PFSK-1 (cell line): ENCODE measurements around the gene CDCA7L.

Experiments used
- FOXP2 ChIP-seq: optimal IDR thresholded peaks from 2 replicates; pipeline ENCODE3; 2011; ENCODE audit warnings: borderline replicate concordance, control low read depth, inconsistent platforms; ENCODE audit not compliant: insufficient read depth; ENCODE audit errors: extremely low read length, extremely low read depth
- POLR2AphosphoS5 ChIP-seq: IDR thresholded peaks from 2 replicates; pipeline ENCODE4 v1.6.1; 2012; ENCODE audit warnings: low read depth, mild to moderate bottlenecking, control low read depth, low read length, moderate library complexity
- SIN3A ChIP-seq: IDR thresholded peaks from 2 replicates; pipeline ENCODE4 v1.6.1; 2012; ENCODE audit warnings: mild to moderate bottlenecking, low read length, moderate library complexity, borderline replicate concordance; ENCODE audit not compliant: insufficient read depth
- TAF1 ChIP-seq: IDR thresholded peaks from 2 replicates; pipeline ENCODE4 v1.6.1; 2012; ENCODE audit warnings: low read length, control low read depth, borderline replicate concordance; ENCODE audit not compliant: insufficient read depth
- TF ChIP-seq, protein P1 (sequence below), 2 experiments: IDR thresholded peaks; 2 replicates each; pipeline versions ENCODE4 v1.6.1 to v1.8.0; 2011 to 2012; ENCODE audit warnings: low read depth in 2 of 2, low read length in 2 of 2, control low read depth in 1 of 2, inconsistent platforms in 1 of 2, mild to moderate bottlenecking in 1 of 2, moderate library complexity in 1 of 2; ENCODE audit not compliant: insufficient read depth in 1 of 2

DNA sequence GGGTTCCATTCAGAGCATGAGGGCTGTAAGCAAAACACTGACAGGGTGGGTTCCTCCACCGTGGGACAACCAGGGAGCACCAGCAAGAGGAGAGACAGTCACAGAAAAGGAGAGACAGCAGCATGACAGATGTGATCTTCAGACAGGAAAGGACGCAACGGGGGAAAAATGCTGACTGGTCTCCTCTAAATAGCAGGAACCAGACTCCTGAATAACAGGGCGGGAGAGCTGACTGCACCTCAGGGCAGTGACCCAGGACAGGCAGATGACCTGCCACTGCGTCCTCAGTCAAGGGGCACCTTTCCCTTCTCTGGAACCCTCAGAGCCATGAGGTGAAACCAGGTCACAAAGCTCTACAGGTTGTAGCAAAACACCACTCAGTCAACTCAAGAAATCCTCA, 37.0 kb downstream of the CDCA7L start:
- TF ChIP-seq TAF1 (no peak), POLR2AphosphoS5 (no peak), SIN3A (no peak), FOXP2 (no peak)
- TF ChIP-seq, protein P1, sequence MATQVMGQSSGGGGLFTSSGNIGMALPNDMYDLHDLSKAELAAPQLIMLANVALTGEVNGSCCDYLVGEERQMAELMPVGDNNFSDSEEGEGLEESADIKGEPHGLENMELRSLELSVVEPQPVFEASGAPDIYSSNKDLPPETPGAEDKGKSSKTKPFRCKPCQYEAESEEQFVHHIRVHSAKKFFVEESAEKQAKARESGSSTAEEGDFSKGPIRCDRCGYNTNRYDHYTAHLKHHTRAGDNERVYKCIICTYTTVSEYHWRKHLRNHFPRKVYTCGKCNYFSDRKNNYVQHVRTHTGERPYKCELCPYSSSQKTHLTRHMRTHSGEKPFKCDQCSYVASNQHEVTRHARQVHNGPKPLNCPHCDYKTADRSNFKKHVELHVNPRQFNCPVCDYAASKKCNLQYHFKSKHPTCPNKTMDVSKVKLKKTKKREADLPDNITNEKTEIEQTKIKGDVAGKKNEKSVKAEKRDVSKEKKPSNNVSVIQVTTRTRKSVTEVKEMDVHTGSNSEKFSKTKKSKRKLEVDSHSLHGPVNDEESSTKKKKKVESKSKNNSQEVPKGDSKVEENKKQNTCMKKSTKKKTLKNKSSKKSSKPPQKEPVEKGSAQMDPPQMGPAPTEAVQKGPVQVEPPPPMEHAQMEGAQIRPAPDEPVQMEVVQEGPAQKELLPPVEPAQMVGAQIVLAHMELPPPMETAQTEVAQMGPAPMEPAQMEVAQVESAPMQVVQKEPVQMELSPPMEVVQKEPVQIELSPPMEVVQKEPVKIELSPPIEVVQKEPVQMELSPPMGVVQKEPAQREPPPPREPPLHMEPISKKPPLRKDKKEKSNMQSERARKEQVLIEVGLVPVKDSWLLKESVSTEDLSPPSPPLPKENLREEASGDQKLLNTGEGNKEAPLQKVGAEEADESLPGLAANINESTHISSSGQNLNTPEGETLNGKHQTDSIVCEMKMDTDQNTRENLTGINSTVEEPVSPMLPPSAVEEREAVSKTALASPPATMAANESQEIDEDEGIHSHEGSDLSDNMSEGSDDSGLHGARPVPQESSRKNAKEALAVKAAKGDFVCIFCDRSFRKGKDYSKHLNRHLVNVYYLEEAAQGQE (IDR thresholded peaks at IDR 0.05; ENCODE audit: insufficient read depth in 1 of 2, low read depth in 2 of 2, low read length in 2 of 2), result no peak
